ENCODE data around the gene MMD.

MMD gene

DNA sequence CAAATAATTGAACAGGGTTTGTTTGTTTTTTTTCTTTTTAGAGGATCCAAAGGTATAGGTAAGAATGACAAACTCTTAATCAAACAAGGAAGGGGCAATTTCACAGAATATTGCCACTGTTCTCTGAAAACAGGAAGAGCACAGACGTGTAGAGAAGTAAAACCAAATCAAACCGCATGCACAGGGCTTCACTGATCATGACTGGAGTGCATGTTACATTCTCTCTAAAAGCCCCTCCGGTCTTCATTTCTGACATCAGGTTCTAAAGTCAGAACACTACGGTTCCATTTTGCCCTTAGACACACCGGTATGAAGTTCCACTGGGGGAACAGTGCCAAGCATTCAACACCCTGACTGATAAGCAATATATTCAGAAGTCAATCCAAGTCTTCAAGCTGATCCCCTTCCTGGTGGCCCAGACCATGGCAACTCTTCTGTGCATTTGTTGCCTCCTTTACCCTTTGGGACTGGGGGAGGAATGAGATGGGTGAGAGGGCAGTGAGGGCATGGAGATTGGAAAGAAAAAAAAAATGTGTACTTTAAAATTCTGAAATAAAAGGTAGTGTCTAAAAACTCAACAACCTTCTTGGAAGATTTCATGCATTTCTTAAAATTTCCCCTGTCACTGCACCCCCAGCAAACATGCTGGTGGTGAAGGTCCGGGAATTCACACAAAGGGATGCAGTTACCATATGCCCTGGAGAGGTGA, 1.4 kb downstream of the MMD start:
- H3K4me3 ChIP-seq (ENCODE audit: control insufficient read depth, low read depth, low read length) = peak overlapping the region; percentile 92
- DNase-seq (ENCODE audit: low read depth) = no peak
- TF ChIP-seq, protein P1, sequence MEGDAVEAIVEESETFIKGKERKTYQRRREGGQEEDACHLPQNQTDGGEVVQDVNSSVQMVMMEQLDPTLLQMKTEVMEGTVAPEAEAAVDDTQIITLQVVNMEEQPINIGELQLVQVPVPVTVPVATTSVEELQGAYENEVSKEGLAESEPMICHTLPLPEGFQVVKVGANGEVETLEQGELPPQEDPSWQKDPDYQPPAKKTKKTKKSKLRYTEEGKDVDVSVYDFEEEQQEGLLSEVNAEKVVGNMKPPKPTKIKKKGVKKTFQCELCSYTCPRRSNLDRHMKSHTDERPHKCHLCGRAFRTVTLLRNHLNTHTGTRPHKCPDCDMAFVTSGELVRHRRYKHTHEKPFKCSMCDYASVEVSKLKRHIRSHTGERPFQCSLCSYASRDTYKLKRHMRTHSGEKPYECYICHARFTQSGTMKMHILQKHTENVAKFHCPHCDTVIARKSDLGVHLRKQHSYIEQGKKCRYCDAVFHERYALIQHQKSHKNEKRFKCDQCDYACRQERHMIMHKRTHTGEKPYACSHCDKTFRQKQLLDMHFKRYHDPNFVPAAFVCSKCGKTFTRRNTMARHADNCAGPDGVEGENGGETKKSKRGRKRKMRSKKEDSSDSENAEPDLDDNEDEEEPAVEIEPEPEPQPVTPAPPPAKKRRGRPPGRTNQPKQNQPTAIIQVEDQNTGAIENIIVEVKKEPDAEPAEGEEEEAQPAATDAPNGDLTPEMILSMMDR (IDR thresholded peaks at IDR 0.05; ENCODE audit: control insufficient read depth, insufficient read depth, low read depth, low read length, missing control alignments) = no peak

DNA sequence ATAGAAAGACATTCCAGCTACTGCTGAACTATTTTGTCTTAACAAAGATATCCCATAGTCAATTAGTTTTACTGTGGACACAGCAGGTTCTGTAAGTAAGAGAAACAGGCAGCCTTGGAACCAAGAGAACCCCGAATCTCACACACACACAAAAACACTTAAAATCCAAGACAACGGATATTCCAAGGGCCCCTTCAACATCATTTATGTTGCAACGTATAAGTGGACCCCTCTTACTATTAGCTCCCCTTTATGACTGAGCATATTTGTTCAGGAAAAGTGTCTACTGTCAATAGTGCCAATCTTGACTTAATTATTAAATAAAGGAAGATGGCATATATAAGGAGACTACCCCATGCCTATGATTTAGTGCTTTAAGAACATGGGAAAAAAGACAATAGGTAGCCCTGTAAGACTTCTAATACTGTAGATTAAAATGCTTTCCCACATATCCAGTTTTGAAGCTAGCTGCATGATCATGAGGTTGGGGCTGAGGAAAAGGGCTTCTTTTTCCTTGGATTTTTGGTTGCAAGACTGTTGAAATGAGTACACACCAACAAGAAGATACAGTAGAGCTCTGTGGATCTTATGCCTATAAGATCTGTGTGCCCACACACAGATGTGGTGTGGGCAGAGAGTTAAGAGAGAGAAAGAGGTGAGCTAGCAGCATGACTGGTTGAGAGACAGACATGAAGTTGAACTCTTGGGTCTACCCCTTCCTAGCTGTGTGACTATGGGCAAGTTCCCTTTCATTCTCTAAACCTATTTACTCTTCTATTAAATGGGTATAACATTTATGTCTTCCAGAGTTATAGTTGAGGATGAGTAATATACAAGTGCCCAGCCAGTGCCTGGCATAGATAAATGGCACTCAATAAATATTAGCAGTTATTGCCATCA, 3.0 kb downstream of the MMD start:
- TF ChIP-seq, protein P1 (IDR thresholded peaks at IDR 0.05; ENCODE audit: control insufficient read depth, insufficient read depth, low read depth, low read length, missing control alignments) = no peak
- no peak for DNase-seq (ENCODE audit: low read depth)
- H3K4me3 ChIP-seq (ENCODE audit: control insufficient read depth, low read depth, low read length) = no peak overlapping the region

DNA sequence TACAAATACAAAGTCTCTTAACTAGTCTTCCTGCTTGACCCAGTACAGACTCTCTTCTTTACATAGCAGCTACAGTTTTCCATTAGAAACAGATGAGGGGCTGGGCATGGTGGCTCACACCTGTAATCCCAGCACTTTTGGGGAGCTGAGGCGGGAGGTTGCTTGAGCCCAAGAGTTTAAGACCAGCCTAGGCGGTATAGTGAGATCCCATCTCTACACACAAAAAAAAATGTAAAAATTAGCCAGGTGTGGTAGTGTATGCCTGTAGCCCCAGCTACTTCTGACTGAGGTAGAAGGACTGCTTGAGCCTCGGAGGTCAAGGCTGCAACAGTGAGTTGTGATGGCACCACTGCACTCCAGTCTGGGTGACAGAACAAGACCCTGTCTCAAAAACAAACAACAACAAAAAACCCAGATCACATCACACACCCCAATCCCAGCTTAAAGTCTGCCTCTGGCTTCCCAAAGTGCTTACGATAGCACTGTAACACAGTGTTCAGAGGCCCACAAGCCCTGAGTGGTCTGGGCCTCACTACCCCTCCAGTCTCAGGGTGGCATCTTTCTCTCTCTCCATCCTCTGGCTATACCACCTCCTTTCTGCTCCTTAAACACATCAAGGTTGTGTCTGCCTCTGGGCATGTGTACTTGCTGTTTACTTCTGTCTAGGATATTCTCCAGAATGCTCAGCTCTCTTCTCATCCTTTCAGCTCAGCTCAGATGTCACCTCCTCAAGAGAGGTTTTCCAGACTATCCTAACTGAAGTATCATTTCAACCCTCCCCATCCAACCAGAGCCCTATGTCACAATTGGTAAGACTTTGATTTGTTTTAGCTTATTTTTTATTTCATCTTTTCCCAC, 4.0 kb downstream of the MMD start:
- TF ChIP-seq, protein P1 (IDR thresholded peaks at IDR 0.05; ENCODE audit: control insufficient read depth, insufficient read depth, low read depth, low read length, missing control alignments) = no peak
- DNase-seq (ENCODE audit: low read depth) = no peak
- no peak overlapping the region for H3K4me3 ChIP-seq (ENCODE audit: control insufficient read depth, low read depth, low read length)

DNA sequence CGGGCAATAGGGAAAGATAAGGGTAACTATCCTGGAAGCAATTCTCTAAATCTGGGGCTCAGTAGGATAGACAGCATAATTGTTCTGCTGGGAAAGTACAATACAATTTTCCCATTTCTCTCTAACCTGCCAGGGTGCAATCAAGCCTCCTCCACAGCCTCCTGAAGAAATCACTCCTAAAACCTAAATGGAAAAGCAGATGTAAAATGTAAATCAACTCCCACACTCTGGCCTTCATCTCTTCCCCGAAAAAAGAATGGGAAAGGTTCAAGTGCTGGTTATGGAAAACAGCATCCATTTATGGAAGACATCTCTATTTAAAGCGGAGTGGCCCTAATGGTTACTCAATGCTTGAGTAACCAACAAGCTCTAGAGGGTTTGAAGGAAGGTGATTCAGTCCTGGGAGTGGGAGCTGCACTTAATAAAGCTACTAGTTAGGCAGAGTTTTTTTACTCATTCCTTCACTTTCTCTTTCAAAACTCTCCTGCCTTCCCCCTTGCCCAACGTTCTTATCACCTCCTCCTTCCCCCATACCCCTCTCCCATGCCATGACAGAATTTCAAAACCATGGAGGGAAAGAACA, 5.1 kb downstream of the MMD start:
- TF ChIP-seq, protein P1 (IDR thresholded peaks at IDR 0.05; ENCODE audit: control insufficient read depth, insufficient read depth, low read depth, low read length, missing control alignments) = no peak
- no peak for DNase-seq (ENCODE audit: low read depth)
- no peak overlapping the region for H3K4me3 ChIP-seq (ENCODE audit: control insufficient read depth, low read depth, low read length)

DNA sequence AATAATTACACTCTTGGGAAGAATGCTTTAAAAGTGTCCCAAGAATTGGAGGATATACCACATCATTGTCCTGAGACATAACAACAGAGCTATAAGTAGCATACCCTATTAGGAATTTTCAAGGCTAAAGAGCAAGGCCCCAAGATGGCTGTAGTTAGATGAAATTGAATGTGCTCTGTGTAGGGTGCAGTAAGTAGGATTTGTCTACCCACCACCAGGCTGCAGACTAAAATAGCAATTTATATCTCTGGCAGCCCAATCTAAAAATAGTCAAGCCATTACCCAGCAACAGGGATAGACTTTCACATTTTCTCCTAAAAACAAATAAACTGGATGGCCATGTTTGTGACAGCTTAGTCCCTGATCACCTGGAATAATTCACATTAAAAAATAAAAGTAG, 5.6 kb downstream of the MMD start:
- H3K4me3 ChIP-seq (ENCODE audit: control insufficient read depth, low read depth, low read length) = no peak overlapping the region
- TF ChIP-seq, protein P1 (IDR thresholded peaks at IDR 0.05; ENCODE audit: control insufficient read depth, insufficient read depth, low read depth, low read length, missing control alignments) = no peak
- no peak for DNase-seq (ENCODE audit: low read depth)

DNA sequence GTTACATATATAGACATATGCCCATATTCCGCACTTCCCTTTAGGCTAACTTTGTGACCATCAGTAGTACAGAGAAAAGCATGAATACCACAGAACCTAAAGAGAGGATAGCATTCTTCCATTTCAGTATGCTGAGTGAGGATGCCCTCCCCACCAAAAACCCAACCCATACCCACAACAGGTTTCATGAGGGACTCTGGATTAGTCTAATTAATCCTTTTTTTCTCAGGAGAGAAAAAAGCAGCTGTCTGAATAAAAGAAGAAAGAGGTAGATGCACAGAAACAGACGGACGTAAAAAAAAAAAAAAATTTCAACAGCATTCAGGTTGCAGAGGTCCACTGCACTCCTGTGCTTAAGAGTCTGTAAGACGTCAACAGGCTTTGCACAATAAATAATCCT, 6.7 kb downstream of the MMD start:
- TF ChIP-seq, protein P1 (IDR thresholded peaks at IDR 0.05; ENCODE audit: control insufficient read depth, insufficient read depth, low read depth, low read length, missing control alignments) = no peak
- DNase-seq (ENCODE audit: low read depth) = no peak
- H3K4me3 ChIP-seq (ENCODE audit: control insufficient read depth, low read depth, low read length) = no peak overlapping the region
